NB4 (cell line): ENCODE data around the gene F11R.

Experiments used
- CTCF ChIP-seq: IDR thresholded peaks from one replicate; pipeline ENCODE4 v1.5.1; 2012; ENCODE audit warnings: low read depth, low read length
- POLR2A ChIP-seq: IDR thresholded peaks from 2 replicates; pipeline ENCODE4 v1.6.1; 2011; ENCODE audit warnings: mild to moderate bottlenecking; ENCODE audit not compliant: insufficient read length; ENCODE audit errors: extremely low read depth

DNA sequence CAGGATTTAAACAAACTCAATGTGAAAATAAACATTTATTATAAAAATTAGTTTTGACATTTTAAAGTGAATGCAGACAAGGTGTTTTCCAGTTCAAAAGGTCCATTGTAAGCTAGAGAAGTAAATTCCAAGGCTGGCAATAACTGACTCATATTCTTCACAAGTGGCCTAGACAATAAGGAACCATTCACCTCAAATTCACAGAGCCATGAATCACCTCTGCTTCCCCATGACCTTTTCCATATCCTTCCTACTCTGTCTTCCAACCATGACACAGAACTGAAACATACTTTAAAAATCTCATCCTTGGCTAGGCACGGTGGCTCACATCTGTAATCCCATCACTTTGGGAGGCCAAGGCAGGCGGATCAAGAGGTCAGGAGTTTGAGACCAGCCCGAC lies 24.8 kb downstream of the F11R start:
- TF ChIP-seq POLR2A (no peak), CTCF (no peak)
